Left lung (tissue), 10 donors: ENCODE results near the gene APOO. TPM values are rescaled to one million over a fixed set of nuclear protein-coding genes. Genes with fewer than 3 reads are reported as not detected.

Experiments used
- ATAC-seq: fragments of 200-7000 bp; cut with Tn5 transposase; one replicate; pipeline ENCODE4 v1.9.1; 2020; ENCODE audit warnings: moderate library complexity
- DNase-seq, 4 donors: peaks; one replicate each; pipeline ENCODE4 v3.0.0-alpha.2; 2013 to 2020
- H3K27ac ChIP-seq, 2 donors: fragments of 200-600 bp; sonication (generic) in 1 of 2; one replicate each; pipeline versions ENCODE4 v1.5.0 to v1.8.0; 2020 to 2021
- H3K27me3 ChIP-seq, 2 donors: fragments of 200-600 bp; sonication (generic) in 1 of 2; one replicate each; pipeline versions ENCODE4 v1.5.0 to v1.8.0; 2020 to 2021
- H3K36me3 ChIP-seq, 2 donors: fragments of 200-600 bp; sonication (generic) in 1 of 2; one replicate each; pipeline versions ENCODE4 v1.5.0 to v1.8.0; 2020 to 2021
- H3K4me1 ChIP-seq, 2 donors: fragments of 200-600 bp; one replicate each; pipeline ENCODE4 v1.8.0; 2021
- H3K4me3 ChIP-seq, 2 donors: fragments of 200-600 bp; sonication (generic) in 1 of 2; one replicate each; pipeline versions ENCODE4 v1.5.0 to v1.8.0; 2020 to 2021; ENCODE audit warnings: mild to moderate bottlenecking in 1 of 2
- H3K9me3 ChIP-seq, 2 donors: fragments of 200-600 bp; sonication (generic) in 1 of 2; one replicate each; pipeline versions ENCODE4 v1.5.0 to v1.8.0; 2020 to 2021
- intact Hi-C, 2 donors: fragments of 100-400 bp; cut with DNase I; formaldehyde crosslinking; loops; one replicate each; pipeline versions ENCODE4 v1.11.2 to v1.14.2; 2022
- polyA plus RNA-seq, 6 donors: library from polyadenylated mRNA; unstranded; fragments of 120-200 nt; gene quantifications; one replicate each; pipeline ENCODE4 v1.2.1, GENCODE V29; 2013; ENCODE audit not compliant: insufficient read length in 6 of 6
- total RNA-seq, 2 donors: library from RNA; stranded (reverse); fragmentation: NEBNext Ultra II Directional; extraction: Animal tissue kit (Norgen Biotek cat#: 25700); gene quantifications; one replicate each; pipeline ENCODE4 v1.2.1, GENCODE V29; 2021
- TF ChIP-seq, protein P1 (sequence below), 2 donors: fragments of 200-600 bp; sonication (generic) in 1 of 2; IDR thresholded peaks; one replicate each; pipeline versions ENCODE4 v1.5.0 to v1.8.0; 2021; ENCODE audit warnings: antibody characterized with exemption in 2 of 2
- donor health status: DM: no; HTN: yes; CAD: no.
- donor health status: DM: no; HTN: no; CAD: no.

APOO gene
- total and polyA plus RNA-seq, 8 donors = 15.9 to 24.3 (median 19.6) TPM

GRCh38 chrX:23832721-23833120 is 75.0 kb downstream of the APOO start:
- no peaks in the 10 kb centered on the region for H3K9me3 ChIP-seq
- TF ChIP-seq, protein P1, sequence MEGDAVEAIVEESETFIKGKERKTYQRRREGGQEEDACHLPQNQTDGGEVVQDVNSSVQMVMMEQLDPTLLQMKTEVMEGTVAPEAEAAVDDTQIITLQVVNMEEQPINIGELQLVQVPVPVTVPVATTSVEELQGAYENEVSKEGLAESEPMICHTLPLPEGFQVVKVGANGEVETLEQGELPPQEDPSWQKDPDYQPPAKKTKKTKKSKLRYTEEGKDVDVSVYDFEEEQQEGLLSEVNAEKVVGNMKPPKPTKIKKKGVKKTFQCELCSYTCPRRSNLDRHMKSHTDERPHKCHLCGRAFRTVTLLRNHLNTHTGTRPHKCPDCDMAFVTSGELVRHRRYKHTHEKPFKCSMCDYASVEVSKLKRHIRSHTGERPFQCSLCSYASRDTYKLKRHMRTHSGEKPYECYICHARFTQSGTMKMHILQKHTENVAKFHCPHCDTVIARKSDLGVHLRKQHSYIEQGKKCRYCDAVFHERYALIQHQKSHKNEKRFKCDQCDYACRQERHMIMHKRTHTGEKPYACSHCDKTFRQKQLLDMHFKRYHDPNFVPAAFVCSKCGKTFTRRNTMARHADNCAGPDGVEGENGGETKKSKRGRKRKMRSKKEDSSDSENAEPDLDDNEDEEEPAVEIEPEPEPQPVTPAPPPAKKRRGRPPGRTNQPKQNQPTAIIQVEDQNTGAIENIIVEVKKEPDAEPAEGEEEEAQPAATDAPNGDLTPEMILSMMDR (IDR thresholded peaks at IDR 0.05) = no peak
- DNase-seq (no peak), ATAC-seq (no peak)
- no peak overlapping the region for H3K27ac ChIP-seq
- no peaks in the 10 kb centered on the region for H3K4me1 ChIP-seq
- no peak overlapping the region for H3K4me3 ChIP-seq
- H3K27me3 ChIP-seq = no peaks in the 10 kb centered on the region
- H3K36me3 ChIP-seq = no peaks in the 10 kb centered on the region
- intact Hi-C loops = no loop called here

DNA sequence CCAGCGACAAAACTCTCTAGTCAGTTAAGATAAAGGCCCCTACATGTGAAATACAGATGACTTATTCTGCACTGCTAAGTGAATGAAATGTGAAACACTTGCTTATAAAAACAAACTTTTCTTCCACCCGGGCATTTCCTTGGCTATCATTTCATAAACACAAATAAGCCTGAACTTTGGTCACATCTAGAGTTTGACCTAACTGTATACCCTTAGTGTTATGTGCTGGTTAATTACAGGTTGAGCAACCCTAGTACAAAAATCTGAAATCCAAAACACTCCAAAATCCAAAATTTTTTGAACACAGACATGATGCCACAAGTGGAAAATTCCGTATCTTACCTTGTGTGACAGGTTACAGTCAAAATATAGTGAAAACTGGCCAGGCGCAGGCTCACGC is 78.9 kb downstream of the APOO start:
- H3K4me1 ChIP-seq = no peaks in the 10 kb centered on the region
- H3K4me3 ChIP-seq = no peak overlapping the region
- ATAC-seq (no peak), DNase-seq (no peak)
- H3K9me3 ChIP-seq = no peaks in the 10 kb centered on the region
- TF ChIP-seq, protein P1 (IDR thresholded peaks at IDR 0.05) = no peak
- H3K36me3 ChIP-seq = no peaks in the 10 kb centered on the region
- intact Hi-C loops = no loop called here
- H3K27me3 ChIP-seq = no peaks in the 10 kb centered on the region
- H3K27ac ChIP-seq = no peak overlapping the region

GRCh38 chrX:23826653-23827052 is 81.1 kb downstream of the APOO start:
- DNase-seq (no peak), ATAC-seq (no peak)
- TF ChIP-seq, protein P1 (IDR thresholded peaks at IDR 0.05) = no peak
- Histone ChIP-seq H3K4me3 (no peak overlapping the region), H3K9me3 (no peaks in the 10 kb centered on the region), H3K36me3 (no peaks in the 10 kb centered on the region), H3K27me3 (no peaks in the 10 kb centered on the region), H3K4me1 (no peaks in the 10 kb centered on the region), H3K27ac (no peak overlapping the region)
- intact Hi-C loops = no loop called here

DNA sequence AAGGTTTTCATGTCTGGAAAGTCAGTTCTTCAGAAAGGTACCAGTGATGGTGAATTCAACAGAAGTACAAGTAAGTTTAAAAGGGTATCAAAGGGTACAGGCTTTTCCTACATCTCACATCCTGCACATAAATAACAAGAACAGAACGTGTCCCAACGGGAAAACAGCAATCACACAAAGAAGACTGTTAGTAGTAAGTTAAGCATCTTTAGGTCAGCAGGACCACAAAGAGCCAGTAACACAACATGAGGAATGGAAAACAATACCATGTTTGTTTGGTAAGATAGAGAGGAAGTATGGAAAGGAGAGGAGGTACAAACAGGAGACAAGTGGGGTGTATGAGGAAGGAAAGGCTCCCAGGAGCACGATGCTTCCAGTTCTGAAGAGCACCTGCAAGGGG is 81.5 kb downstream of the APOO start:
- Histone ChIP-seq H3K27me3 (no peaks in the 10 kb centered on the region), H3K4me1 (no peaks in the 10 kb centered on the region), H3K4me3 (no peak overlapping the region), H3K9me3 (no peaks in the 10 kb centered on the region), H3K36me3 (no peaks in the 10 kb centered on the region), H3K27ac (no peak overlapping the region)
- TF ChIP-seq, protein P1 (IDR thresholded peaks at IDR 0.05) = no peak
- no peak for DNase-seq
- intact Hi-C loops = no loop called here
- no peak for ATAC-seq

- no peaks in the 10 kb centered on the region for H3K36me3 ChIP-seq
- no peak overlapping the region for H3K4me3 ChIP-seq
- ATAC-seq (no peak), DNase-seq (no peak)
- TF ChIP-seq, protein P1 (IDR thresholded peaks at IDR 0.05) = no peak
- no peaks in the 10 kb centered on the region for H3K27me3 ChIP-seq
- no peaks in the 10 kb centered on the region for H3K4me1 ChIP-seq
- intact Hi-C loops = no loop called here
- H3K27ac ChIP-seq = no peak overlapping the region
- H3K9me3 ChIP-seq = no peaks in the 10 kb centered on the region
These were observed 82.1 kb downstream of the APOO start for GRCh38 chrX:23825675-23826074.
